Choroid plexus epithelial cell (primary cell): ENCODE results near the gene GPHA2.
A peak's percentile ranks its signal among the peaks of the same experiment; 100 is the strongest.

ENCODE experiments used
- DNase-seq: peaks from one replicate; pipeline ENCODE4 v3.0.0-alpha.2; 2010; ENCODE audit warnings: low read depth
- H3K4me3 ChIP-seq: 2 replicates; pipeline ENCODE4 v1.5.1; 2011; ENCODE audit warnings: low read depth, mild to moderate bottlenecking, control low read depth, low read length, moderate library complexity
- TF ChIP-seq, protein P1 (sequence below): conservative IDR thresholded peaks from 2 replicates; pipeline ENCODE4 v1.5.1; 2011; ENCODE audit warnings: low read depth, mild to moderate bottlenecking, control low read depth, inconsistent platforms, low read length, moderate library complexity

GPHA2 gene

DNA sequence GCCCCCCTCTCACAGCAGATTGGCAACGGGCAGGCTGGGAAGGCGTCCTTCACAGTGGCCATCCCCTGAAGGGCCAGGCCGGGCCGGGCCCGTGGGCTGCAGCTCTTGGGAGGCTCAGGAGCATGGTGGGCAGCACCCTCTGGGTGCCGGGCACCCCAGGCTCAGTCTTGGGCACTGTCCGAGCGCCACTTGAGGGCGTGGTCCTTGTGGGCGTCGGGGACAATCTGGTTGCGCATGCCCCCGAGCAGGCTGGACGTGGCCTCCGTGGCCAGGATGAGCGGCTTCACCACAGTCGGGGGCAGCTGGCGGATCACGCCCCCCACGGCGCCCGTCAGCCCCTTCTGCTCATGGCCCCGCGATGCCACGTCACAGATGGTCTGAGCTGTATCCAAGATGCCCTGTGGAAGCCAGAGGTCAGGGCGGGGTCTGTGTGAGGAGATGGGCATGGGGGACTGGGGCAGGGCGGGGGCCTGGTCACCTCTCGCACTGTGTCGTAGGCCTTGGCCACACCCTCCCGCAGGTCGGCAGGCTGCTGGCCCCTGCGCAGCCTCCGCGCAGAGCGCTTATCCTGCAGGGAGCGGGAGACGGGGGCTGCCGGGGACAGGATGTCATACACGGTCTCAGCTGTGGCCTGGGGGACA is 40.8 kb downstream of the GPHA2 start:
- no peak overlapping the region for H3K4me3 ChIP-seq
- no peak for DNase-seq
- TF ChIP-seq, protein P1, sequence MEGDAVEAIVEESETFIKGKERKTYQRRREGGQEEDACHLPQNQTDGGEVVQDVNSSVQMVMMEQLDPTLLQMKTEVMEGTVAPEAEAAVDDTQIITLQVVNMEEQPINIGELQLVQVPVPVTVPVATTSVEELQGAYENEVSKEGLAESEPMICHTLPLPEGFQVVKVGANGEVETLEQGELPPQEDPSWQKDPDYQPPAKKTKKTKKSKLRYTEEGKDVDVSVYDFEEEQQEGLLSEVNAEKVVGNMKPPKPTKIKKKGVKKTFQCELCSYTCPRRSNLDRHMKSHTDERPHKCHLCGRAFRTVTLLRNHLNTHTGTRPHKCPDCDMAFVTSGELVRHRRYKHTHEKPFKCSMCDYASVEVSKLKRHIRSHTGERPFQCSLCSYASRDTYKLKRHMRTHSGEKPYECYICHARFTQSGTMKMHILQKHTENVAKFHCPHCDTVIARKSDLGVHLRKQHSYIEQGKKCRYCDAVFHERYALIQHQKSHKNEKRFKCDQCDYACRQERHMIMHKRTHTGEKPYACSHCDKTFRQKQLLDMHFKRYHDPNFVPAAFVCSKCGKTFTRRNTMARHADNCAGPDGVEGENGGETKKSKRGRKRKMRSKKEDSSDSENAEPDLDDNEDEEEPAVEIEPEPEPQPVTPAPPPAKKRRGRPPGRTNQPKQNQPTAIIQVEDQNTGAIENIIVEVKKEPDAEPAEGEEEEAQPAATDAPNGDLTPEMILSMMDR = no peak

DNA sequence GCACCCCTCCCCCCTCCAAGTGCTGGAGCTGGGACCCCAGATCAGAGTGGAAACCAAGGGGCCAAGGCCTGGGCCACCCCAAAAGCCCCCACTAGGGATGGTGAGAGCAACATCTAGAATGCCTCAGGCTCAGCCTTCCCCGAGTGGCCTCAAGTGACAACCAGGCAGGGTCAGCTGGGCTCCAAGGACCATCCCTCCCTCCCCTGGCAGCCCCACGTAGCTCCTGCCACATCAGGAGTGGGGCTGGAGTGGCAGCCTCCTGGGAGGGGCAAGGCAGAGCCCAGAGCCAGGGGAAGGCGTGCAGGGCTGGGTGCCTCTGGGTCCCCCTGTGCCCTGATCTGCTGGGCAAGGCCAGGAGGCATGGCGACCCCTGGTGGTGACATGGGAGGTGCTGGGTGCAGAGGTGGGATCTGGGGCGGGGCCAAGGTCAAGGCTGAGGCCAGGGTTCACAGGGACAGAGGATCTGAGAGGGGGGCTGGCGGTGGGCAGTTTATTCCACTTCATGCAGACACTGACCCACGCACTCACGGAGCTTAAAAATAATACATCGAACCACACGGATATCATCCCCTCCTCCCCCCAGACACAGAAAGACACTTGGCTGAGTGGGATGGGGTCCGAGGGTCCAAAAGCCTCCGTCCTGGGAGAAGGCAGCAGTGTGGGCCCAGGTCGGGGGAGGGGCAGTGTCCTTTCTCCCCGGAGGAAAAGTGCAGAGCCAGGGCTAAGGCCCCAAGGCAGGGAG is 41.5 kb downstream of the GPHA2 start:
- DNase-seq = peak; percentile 61
- no peak overlapping the region for H3K4me3 ChIP-seq

DNA sequence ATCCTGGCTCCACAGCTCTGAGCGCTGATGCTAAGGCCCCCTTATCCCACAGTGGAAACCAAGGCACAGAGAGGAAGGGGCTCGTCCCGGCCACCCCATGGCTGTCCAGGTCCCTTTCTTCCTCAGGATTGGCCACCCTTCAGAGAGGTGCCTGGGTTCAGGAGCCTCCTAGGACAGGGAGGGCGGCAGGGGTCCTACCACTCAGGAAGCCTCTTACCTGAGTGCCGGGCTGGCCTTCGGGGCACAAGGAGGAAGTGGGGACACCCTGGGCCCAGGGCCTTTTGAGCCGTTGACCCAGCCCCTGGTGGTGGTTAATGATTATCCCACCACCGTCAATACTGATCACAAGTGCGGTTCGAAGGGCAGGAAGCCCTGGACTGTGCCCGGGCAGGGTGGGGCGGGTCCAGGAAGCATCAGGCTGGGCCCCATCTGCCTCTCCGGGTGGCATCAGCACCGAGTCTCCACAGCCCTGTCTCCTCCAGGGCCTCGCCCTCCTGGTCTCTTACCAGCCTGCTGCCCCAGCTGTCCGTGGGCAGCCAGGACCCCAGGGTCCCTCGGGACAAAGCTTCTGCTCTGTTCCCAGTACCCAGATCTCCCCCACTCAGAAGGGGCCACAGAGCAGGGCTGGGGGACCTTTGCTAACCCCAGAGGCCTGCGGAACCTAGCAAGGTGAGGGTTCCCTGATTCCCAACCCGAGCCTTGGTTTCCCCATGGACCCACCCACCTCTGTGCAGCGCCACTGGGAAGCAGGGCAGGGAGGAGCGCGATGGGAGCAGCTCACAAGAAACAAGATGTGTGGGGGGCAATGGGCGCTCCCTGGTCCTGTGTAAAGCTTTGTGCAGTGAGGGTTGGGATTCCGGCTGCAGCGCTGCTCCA is 42.3 kb downstream of the GPHA2 start:
- TF ChIP-seq, protein P1 = no peak
- no peak for DNase-seq
- no peak overlapping the region for H3K4me3 ChIP-seq

More for the DNA sequence above, 41.5 kb downstream of the GPHA2 start:
- TF ChIP-seq, protein P1 = peak; percentile 83

DNA sequence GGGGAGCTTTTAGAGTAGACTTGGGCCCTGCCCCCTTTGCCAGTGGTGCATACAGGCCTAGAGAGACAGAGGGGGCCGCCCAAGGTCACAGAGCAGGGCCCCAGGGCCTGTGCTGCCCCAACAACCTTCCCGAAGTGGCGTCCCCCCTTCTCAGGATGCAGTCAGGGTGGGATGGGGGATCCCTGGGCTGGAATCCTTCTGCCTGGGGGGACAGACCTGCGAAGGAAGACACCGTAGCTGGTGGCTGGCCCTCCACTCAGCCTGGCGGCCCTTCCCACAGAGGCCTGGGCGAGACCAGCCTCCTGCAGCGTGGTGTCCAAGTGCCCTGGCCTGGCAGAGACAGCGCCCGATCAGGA is 42.9 kb downstream of the GPHA2 start:
- H3K4me3 ChIP-seq = no peak overlapping the region
- TF ChIP-seq, protein P1 = no peak
- DNase-seq = no peak

DNA sequence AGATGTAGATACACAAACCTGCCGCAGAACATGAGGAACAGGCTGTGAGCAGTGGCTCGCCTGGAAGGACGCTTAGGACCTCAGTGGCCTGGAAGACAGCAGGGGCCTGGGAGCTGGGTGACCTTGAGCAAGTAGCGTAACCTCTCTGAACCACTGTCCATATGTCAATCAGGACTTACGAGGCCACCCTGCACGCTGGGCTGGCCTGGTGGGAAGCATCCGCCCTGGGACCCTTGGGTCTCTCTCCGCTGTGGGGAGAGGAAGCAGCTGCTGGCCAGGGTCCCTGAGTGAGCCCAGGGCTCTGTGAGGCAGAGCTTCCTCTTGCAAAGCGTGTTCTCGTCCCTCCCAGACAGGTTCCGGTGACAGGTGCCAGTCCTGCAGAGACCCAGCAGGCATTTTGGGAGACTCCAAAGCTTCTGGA is 43.3 kb downstream of the GPHA2 start:
- no peak for DNase-seq
- TF ChIP-seq, protein P1 = no peak
- H3K4me3 ChIP-seq = no peak overlapping the region

DNA sequence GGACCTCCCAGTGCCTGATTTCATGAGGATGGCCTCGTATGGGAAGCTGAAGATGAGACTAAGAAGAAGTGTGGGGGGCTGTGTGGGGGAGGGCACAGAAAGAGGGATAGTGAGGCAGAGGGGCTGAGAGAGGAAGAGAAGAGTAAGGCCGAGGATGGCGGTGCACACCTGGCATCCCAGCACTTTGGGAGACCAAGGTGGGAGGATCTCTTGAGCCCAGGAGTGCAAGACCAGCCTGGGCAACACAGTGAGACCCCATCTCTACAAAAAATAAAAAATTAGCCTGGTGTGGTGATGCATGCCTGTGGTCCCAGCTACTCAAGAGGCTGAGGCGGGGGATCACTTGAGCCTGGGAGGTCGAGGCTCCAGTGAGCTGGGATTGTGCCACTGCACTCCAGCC is 43.8 kb downstream of the GPHA2 start:
- DNase-seq = no peak

More for the DNA sequence above, 43.8 kb downstream of the GPHA2 start:
- no peak overlapping the region for H3K4me3 ChIP-seq
- TF ChIP-seq, protein P1 = no peak
